Vagina (tissue), 2 donors: ENCODE measurements around the gene FRMD1.

Experiments
- CTCF ChIP-seq, 3 experiments: fragments of 450-650 bp in 2 of 3; fragments of 200-600 bp in 1 of 3; sonication (generic) in 1 of 3; IDR thresholded peaks; one replicate each; pipeline ENCODE4 v1.5.1; 2017 to 2019; ENCODE audit warnings: antibody characterized with exemption in 3 of 3, mild to moderate bottlenecking in 2 of 3, moderate library complexity in 2 of 3
- POLR2A ChIP-seq, 2 donors: fragments of 450-650 bp; IDR thresholded peaks; one replicate each; pipeline ENCODE4 v1.6.1; 2017; ENCODE audit warnings: antibody characterized with exemption in 2 of 2, mild to moderate bottlenecking in 2 of 2, moderate library complexity in 2 of 2

- no peak for TF ChIP-seq CTCF (IDR thresholded peaks at IDR 0.05)
- no peak for TF ChIP-seq POLR2A (IDR thresholded peaks at IDR 0.05)
Observed at GRCh38 chr6:168080393-168081077, 1.5 kb upstream of the FRMD1 start.
